Endothelial cell of hepatic sinusoid (primary cell): Measurements from ENCODE around the gene TOMM70.

Source experiments
- in situ Hi-C: cut with HindIII; loops from 2 replicates; pipeline ENCODE4 v1.10.0; 2017; ENCODE audit warnings: low sequenced_read_pairs

Gene TOMM70

DNA sequence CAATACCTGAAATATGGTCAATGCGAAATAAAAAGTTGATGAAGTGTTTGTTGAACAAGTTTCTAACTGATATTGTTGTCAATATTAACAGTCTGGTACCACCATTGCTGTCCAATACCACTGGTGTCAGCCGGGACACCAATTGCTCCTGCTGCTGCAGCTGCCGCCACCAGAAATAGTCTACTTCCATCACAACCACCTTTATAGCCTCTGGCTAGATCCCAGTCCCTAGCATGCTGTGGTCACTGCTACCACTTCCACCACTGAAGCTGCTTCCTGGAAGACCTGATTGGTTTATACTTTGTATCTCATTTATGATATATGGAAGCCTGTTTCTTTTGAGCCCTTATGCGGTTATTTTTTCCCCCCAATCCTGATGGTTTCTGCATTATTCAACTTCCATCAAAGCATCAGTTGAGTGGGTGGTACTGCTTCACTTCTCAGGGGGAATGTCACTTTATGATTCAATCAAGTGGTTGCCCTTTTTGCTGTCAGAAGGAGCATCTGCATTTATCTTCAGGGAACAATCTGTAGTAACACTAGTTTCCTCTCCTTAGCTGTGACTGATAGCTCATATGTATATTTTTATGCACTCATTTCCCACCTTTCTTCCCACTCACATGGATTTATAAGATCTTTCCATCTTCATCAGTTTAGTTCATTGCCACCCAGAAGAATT is 12.2 kb upstream of the TOMM70 start:
- in situ Hi-C loops: no loop called here

DNA sequence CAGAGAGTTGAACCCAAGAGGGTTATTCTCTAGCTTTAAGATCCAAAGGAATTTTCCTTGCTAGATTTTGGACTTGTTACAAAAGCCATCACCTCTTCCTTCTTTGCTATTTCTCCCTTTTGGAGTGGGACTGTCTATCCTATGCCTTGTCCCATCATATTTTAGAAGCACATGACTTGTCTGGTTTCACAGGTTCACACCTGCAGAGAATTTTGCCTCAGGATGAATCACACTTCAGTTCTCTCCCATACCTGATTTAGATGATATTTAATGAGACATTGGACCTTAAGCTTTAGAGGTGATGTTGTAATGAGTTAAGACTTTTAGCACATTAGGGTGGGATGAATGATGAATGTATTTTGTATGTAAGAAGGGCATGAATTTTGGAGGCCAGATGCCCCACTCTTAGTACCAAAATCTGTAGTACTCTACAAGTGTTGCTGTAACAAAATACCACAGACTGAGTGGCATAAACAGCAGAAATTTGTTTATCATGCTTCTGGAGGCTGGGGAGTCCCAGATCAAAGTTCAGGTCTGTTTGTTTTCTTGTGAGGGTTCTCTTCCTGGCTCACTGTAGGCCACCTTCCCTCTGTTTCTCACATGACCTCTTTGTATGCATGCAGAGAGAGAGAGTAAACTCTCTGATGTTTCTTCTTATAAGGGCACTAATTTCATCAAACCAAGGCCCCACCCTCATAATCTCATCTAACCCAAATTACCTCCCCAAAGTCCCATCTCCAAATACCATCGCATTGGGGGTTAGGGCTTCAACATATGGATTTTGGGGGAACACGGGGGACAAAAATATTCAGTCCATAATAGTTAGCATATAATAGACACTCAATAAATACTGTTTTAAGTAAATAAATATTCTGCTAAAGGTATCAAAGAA is 10.4 kb upstream of the TOMM70 start:
- in situ Hi-C loops: no loop called here

DNA sequence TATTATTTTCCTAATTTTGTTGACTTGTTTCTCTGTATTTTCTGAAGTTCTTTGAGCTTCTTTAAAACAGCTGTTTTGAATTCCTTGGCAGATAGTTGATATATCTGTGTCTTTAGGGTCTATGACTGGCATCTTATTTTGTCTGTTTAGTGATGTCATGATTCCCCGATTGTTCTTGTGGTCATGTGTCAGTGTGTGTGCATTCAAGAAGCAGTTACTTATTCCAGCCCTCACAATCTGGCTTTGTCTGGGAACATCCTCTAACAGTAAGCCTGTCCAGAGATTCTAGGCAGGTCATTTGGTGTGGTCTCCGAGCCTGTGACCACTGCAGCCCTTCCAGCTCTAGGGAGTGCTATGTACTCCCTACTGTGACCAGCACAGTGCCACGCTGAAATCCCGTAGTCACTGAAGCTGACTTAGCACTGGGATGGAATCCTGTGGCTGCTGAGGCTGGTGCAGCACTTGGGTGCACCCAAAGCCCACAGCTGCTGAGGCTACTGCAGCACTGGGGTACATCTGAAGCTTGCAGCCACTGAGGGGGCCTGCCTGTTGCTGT is 7.2 kb upstream of the TOMM70 start:
- in situ Hi-C loops: no loop called here

DNA sequence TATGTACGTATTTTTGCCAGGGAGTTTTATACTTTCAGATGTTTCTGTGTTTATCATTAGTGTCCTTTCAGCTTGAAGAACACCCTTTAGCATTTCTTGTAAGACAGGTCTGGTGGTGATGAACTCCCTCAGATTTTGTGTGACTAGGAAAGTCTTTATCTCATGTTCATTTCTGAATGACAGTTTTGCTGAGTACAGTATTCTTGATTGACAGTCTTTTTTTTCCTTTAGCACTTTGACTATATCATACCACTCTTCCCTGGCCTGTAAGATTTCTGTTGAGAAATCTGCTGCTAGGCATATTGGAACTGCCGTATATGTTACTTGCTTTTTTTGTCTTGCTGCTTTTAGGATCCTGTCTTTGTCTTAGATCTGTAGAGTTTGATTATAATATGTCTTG is 6.3 kb upstream of the TOMM70 start:
- in situ Hi-C loops: no loop called here

DNA sequence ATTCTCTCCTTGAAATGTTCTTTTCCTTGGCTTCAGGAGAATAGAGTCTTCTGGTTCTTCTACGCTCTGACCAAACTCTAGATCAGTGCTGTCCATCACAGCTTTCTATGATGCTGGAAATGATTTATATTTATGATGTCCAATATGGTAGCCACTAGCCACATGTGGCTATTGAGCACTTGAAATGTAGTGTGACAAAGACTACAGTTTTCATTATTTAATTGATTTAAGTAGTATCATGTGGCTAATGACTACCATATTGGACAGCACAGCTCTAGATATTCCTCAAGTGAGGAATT is 3.3 kb upstream of the TOMM70 start:
- in situ Hi-C loops: no loop called here

DNA sequence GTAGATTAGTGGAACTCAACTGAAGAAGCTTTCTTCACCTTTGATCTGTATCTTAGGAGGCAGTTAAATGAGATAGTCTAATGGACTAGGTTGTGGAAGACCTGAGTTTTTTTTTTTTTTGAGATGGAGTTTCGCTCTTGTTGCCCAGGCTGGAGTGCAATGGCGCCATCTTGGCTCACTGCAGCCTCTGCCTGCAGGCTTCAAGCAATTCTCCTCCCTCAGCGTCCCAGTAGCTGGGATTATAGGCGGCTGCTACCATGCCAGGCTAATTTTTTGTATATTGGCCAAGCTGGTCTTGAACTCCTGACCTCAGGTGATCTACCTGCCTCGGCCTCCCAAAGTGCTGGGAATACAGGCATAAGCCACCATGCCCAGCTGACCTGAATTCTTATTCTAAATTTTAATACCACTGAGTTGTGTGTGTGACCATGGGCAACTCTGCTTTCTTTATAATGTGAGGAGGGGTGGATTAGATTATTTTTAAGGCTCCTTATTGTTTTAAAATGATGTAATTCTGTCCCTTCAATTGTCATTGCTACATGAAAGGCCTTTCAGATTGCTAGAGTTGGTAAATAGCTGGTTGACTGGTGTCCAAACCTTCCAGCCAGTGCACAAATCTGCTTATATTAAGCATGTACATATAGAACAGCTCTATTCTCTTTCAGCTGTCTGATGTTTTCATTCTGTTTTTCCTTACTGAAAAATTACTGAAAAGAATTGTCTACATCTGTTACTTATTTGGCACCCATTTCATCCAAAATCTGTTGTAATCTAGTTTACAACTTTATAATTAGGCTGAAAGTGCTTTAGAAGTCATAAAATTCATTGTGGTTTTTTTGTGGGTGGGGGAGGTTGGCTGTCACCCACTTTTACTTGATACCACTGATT is 2.7 kb upstream of the TOMM70 start:
- in situ Hi-C loops: no loop called here

DNA sequence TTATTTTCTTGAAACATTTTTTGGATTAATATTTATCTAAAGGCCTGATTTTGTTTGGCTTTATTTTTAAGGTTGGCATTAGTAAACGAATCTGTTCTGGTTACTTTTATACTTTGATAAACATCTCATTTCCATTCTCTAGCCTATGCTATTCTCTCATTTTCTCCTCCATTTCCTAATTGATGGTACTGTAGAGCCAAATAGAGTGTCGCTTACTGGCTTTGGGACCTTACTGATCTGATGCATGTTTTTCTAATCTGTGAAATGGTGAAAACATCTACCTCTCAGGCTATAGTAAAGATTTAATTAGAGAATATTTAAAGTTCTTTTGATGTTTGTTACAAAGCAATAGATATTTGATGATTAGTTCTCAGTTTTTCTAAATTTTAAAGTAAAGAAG is 2.0 kb upstream of the TOMM70 start:
- in situ Hi-C loops: no loop called here

DNA sequence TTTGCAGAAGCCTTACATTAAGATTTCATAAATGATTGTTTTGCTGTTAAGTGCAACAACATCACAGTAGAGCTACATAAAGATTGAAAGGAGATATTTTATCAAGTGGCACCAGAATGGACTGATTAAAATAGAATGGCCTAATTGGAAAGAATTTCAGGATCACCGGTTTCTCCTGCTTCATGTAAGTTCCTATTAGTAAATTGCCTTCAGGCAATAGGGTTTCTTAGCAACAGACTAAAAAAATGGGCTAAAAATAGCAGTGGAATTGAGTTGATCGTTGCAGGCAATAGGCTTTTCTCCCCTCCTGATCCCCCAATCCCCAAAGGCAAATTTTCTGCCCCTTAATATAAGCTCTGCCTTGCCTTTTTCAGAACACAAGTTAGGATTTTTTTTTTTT is 1.4 kb upstream of the TOMM70 start:
- in situ Hi-C loops: no loop called here

DNA sequence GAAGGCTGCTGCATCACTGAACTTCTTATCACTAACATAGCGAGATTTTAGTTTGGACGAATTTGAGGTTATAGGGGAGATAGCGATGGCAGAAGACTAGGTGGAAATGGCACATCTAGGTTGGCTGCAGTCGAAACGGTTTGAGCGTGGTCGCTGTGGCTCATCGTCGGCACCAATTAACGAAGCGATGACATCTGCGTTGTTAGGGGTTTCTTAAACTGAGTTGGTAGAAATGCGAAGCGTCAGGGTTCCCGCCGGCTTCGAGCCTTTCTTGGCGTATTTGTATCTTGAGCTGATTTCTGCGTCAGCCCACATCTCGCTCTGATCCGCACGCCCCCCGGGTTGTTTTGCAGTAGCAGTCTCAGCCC is 769 bp upstream of the TOMM70 start:
- in situ Hi-C loops: no loop called here

DNA sequence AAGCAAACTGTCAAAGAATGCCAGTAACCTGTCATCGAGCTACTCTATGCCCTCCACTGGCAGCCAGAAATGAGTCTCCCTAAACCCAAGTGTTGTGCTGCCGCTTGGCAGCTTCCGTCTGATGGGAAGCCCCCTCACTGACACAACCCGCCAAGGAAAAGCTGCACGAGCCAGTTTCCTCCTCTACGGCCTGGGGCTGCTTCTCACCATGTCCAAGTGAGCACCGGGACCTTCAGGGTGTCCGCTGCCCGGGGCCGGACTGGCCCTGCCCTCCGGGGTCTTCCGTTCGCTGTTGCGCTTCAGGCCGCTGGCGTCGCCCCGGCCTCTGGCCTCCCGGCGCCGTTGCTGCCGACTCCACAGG is 490 bp downstream of the TOMM70 start:
- in situ Hi-C loops: no loop called here

DNA sequence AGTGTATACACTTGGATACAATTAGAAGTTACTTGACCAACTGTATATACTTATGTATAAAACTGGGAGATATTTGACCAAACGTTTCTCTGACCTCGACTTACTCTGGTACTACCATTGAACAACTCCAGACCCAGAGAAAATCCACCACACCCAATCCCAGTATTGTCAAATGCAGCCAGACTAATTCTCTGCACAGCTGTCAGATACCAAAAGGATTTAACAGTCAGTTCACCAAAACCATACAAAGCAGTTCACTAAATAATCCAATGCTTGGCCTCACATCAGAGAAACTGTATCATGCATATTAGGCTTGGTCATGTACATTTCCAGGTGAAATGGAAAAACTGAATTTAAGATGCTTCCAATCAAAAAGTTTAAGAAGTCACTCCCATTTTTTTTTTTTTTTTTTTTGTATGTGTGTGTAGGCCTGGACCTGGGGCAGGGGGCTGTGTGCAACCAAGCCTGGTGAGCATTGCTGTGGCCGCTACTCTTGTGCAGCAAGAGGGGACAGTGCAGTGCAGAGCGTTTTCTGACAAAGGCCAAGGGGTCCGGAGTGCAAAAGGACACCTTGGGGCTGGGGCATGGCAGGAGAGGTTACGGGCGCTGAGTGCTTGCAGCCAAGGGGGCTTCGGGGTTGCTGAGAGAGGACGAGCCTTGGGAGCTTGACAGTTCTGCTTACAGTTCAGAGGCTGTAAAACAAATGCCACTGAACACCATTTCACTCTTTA is 1.4 kb downstream of the TOMM70 start:
- in situ Hi-C loops: no loop called here

DNA sequence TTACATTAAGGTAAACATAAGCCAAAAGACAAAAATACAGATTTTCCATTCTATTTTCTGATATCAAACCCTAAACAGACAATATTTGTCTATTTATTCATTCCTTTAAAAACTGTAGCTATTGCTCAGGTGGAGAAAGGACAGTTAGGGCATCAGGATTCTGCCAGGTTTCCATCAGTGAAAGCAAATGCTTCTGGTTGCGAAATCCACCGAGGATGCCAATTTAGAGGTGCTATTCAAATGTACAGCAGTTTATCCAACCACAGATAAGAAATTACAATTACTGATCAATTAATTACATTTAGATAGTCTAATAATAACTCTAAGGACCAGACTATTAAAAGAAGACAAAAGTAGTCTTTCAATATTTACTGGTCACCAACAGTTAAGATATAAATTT is 3.9 kb downstream of the TOMM70 start:
- in situ Hi-C loops: no loop called here

DNA sequence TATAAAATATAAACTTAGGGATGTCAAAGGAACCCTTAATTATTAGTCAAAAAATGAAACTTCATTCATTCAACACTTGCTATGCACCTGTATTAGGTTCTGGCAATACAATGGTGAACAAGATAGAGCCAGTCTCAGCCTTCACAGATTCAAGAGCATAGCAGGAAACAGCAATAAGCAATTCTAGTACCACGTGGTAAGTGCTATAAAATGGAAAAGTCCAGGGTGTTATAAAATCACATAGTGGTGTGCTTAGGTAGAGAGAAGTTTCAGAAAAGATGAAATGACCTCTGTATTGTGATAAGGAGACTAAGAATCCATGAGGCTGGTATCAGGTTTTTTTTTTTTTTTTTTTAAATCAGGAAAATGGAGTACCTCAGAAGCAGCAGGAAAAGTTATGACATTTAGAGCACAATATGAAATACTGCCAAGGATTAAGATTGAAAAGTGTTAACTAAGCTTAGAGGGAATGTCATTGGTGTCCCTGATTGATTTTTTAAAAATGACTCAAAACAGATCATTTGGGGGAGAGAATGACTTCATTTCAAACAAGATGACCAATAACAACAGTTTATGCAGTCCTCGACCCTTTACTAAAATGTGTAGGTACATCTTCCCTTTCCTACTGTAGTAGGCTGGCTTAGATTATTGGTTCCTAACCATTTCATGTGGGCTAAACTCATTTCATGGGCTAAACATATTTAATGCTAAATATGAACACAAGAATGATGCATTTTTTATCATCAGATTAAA is 5.0 kb downstream of the TOMM70 start:
- in situ Hi-C loops: no loop called here

DNA sequence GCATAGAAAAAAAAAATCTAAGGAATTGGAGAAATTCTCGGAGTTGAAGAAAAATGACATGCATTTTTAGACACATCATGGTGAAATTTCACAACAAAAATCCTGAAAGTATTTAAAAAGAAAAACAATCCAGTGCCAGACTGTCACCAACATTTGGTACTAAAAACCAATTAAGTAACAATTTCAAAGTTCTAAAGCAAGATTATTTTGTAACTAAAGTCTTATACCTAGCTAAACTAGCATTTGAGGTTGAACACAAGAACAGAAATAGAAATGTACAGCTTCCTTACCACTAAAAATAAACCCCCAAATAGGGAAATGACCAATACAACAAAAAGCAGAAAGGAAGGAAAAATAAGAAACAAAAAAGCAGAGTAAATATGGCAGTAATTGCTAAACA is 11.9 kb downstream of the TOMM70 start:
- in situ Hi-C loops: no loop called here

DNA sequence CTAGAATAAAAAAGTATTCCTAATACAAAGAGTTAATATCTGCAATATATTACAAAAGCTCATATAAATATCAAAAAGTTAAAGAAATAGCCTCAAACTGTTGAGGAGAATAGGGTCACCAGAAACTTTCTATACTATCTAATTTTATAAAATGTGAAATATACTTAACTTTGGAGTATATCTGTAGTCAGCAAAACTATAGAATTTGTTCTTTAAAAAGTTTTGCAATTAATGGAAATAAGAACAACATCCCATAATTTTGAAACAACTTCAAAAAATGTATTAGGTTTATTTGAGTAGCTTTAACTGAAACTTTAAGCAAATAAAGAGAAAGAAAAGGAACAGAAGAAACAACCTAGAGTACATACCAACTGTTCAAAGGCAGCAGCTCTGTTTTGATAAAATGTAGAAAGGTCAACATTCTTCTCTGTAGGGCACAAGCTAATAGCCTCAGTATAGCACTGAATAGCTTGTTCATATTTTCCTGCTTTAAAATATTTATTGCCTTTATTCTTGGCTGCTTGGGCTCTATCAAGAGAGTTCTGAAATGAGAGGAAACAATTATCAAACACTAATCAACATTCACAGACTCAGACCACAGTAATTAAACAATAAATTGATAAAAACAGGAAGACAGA is 14.3 kb downstream of the TOMM70 start:
- in situ Hi-C loops: no loop called here

DNA sequence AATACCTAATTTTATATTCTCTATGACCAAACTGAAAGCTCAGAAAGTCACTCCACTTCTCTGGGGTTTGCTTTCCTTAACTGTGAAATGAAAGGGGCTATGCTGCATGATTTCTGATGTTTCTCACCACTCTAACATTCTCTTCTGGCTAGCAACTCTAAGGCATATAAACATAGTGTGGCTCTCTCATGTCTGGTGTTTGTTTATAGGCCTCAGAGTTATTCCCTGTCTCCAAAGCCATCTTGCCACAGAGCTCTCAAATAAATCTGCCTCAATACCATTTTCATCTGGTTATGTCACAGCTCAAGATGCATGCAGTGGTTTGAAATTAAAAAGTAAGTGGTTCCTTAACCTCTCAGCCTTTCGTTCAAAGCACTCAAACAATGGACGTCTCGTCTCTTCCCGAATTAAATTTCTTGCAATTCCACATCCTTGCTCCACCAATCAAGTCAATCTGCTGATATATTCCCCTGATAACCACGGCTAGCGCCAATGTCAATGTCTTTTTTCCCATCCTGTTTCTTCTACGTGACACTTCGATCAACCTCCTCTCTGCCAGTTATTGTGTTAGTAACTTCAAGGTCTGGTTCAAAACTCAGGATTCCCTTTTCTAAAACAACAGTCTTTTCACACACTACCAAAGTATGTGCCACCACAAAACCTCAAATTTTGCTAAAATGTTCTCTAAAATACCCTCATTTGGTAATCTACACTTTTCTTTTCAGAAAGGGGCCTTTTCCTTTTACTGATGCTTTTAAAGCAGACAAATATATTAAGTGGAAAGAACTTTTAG is 16.0 kb downstream of the TOMM70 start:
- in situ Hi-C loops: no loop called here

DNA sequence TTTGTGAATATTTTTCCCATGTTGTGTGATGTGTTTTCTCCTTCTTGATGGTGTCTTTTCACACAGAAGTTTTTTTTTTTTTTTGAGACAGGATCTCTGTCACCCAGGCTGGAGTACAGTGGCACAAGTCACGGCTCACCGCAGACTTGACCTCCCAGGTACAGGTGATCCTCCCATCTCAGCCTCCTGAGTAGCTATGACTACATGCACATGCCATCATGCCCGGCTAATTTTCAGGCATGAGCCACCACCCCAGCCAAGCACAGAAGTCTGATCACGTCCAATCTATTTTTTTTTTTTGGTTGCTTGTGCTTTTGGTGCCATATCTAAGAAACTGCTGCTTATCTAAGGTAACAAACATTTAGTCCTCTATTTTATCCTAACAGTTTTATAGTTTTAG is 24.6 kb downstream of the TOMM70 start:
- in situ Hi-C loops: no loop called here

DNA sequence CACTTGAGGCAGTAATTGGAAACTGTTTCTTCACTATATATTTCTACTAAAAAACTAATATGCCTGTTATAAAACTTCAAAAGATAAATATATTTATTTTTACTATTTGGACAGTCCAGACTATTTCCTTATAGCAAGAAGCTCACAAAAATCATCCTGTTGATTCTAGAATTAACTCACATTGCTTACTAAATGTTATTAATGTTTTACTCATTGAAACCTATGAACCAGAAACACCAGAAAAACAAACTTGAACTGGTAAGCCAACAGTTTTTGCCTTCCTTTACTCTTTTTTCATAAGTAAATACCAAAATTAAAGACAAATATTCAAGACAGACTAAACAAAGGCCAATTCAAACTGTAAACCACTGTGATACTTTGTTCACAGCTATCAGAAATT is 26.4 kb downstream of the TOMM70 start:
- in situ Hi-C loops: no loop called here

DNA sequence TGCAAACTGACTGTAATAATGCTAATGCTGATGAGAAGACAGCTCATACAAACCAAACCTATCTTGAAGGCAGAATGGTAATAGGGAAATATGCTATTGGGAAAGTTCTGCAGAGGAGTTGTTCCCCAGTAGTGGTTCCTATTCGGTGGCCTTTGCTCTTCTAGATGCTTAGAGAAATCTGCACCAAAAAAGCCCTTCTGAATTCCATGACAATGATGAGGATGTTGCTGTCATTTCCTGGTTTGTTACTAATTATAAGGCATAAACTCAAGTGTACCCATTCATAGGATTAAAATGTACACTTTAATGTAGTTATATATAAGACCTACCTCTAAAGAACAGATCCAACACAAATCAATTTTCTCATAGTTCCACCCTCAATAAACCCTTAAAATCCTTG is 30.1 kb downstream of the TOMM70 start:
- in situ Hi-C loops: no loop called here
